ENCODE results near the gene GRHL1.
"Not testable (repeated sequence)": the region's sequence is repeated elsewhere in the genome, so short reads cannot be mapped to it uniquely, and the experiment has no call there.

GRHL1 gene

GRCh38 chr2:10009271-10009810, 57.8 kb downstream of the GRHL1 start:
- no peak for DNase-seq (ENCODE audit: low read depth, low spot score)

- peak; percentile 61 for DNase-seq (ENCODE audit: low read depth, low spot score)
These were observed 58.6 kb downstream of the GRHL1 start for GRCh38 chr2:10009811-10010781.

DNA sequence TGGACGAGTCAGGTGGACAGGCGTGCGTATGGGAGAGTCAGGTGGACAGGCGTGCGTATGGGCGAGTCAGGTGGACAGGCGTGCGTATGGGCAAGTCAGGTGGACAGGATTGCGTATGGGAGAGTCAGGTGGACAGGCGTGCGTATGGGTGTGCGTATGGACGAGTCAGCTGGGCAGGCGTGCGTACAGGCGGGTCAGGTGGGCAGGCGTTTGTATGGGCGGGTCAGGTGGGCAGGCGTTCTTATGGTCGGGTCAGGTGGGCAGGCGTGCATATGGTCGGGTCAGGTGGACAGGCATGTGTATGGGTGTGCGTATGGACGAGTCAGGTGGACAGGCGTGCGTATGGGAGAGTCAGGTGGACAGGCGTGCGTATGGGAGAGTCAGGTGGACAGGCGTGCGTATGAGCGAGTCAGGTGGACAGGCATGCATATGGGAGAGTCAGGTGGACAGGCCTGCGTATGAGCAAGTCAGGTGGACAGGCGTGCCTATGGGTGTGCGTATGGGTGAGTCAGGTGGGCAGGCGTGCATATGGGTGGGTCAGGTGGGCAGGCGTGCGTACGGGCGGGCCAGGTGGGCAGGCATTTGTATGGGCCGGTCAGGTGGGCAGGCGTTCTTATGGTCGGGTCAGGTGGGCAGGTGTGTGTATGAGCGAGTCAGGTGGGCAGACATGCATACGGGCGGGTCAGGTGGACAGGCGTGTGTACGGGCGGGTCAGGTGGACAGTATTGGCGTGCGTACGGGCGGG, 59.5 kb downstream of the GRHL1 start:
- DNase-seq (ENCODE audit: low read depth, low spot score) = not testable (repeated sequence)

- DNase-seq (ENCODE audit: low read depth, low spot score) = not testable (repeated sequence)
These were observed 60.3 kb downstream of the GRHL1 start for GRCh38 chr2:10011606-10012325.

DNA sequence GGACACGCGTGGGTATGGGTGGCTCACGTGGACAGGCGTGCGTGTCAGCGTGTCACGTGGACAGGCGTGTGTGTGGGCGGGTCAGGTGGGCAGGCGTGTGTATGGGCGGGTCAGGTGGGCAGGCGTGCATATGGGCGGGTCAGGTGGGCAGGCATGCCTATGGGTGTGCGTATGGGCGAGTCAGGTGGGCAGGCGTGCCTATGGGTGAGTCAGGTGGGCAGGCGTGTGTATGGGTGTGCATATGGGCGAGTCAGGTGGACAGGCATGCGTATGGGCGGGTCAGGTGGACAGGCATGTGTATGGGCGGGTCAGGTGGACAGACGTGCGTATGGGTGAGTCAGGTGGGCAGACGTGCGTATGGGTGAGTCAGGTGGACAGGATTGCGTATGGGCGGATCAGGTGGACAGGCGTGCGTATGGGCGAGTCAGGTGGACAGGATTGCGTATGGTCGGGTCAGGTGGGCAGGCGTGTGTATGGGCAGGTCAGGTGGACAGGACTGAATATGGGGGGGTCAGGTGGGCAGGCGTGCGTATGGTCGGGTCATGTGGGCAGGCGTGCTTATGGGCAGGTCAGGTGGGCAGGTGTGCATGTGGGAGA, 61.0 kb downstream of the GRHL1 start:
- DNase-seq (ENCODE audit: low read depth, low spot score) = not testable (repeated sequence)

DNA sequence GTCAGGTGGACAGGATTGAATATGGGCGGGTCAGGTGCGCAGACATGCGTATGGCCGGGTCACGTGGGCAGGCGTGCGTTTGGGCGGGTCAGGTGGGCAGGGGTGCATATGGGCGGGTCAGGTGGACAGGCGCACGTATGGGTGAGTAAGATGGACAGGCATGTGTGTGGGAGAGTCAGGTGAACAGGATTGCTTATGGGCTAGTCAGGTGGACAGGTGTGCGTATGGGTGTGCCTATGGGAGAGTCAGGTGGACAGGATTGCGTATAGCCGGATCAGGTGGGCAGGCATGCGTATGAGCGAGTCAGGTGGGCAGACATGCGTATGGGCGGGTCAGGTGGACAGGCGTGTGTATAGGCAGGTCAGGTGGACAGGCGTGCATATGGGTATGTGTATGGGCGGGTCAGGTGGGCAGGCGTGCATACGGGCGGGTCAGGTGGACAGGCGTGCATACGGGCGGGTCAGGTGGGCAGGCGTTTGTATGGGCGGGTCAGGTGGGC, 61.5 kb downstream of the GRHL1 start:
- DNase-seq (ENCODE audit: low read depth, low spot score) = no peak

- not testable (repeated sequence) for DNase-seq (ENCODE audit: low read depth, low spot score)
These were observed 62.3 kb downstream of the GRHL1 start for GRCh38 chr2:10013651-10014417.

GRCh38 chr2:10014418-10015190, 63.1 kb downstream of the GRHL1 start:
- no peak for DNase-seq (ENCODE audit: low read depth, low spot score)

DNA sequence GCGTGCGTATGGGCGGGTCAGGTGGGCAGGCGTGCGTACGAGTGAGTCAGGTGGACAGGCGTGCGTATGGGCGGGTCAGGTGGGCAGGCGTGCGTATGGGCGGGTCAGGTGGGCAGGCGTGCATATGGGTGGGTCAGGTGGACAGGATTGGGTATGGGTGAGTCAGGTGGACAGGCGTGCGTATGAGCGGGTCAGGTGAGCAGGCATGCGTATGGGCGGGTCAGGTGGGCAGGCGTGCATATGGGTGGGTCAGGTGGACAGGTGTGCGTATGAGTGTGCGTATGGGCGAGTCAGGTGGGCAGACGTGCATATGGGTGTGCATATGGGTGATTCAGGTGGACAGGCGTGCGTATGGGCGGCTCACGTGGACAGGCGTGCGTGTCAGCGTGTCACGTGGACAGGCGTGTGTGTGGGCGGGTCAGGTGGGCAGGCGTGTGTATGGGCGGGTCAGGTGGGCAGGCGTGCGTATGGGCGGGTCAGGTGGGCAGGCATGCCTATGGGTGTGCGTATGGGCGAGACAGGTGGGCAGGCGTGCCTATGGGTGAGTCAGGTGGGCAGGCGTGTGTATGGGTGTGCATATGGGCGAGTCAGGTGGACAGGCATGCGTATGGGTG, 64.0 kb downstream of the GRHL1 start:
- not testable (repeated sequence) for DNase-seq (ENCODE audit: low read depth, low spot score)

DNA sequence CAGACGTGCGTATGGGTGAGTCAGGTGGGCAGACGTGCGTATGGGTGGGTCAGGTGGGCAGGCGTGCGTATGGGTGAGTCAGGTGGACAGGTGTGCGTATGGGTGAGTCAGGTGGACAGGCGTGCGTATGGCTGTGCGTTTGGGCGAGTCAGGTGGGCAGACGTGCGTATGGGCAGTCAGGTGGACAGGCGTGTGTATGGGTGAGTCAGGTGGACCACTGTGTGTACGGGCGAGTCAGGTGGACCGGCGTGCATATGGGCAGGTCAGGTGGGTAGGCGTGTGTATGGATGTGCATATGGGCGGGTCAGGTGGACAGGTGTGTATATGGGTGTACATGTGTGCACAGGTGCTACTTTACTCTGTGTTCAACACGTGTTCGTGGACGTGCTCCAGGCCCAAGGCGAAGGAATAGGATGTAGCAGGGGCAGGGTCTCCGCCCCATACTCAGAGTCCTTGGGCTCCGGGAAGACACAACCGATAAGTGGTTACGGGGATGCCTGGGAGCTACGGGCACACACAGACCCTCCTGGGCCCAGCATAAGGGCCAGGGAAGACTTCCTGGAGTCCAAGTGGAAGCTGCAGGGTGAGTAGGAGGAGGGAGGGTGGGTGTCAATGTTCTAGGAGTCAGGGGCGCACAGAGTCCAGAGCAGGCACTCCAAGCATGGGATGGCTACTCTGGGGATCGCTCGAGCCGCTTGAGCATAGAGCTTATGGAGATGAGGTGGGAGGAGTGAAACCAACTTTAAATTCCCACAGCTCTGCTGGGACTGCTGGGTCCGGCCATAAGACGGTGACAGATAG, 64.7 kb downstream of the GRHL1 start:
- no peak for DNase-seq (ENCODE audit: low read depth, low spot score)

GRCh38 chr2:10016802-10017258, 65.3 kb downstream of the GRHL1 start:
- no peak for DNase-seq (ENCODE audit: low read depth, low spot score)

DNA sequence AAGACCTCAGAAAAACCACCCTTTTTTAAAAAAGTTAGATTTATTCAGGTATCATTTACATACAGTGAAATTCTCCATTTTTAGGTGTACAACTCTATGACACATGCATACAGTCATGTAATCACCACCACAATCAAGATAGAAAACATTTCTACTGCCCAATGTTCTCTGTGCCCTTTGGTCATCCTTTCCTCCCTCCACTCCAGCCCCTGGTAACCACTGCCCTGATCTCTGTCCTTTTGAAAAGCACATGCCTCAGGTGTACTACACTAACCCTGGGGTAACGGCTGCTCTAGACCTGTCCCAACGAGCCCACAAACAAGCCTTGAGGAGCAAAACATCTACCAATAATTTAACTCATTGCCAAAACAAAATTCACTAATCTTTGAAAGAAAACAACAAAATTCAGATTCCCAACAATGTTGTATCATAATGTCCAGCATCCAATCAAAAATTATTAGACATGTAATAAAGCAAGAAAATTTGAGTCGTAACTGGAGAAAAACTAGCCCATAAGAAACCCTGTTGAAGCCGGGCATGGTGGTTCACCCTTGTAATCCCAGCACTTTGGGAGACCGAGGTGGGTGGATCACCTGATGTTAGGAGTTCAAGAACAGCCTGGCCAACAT, 65.9 kb downstream of the GRHL1 start:
- no peak for DNase-seq (ENCODE audit: low read depth, low spot score)

DNA sequence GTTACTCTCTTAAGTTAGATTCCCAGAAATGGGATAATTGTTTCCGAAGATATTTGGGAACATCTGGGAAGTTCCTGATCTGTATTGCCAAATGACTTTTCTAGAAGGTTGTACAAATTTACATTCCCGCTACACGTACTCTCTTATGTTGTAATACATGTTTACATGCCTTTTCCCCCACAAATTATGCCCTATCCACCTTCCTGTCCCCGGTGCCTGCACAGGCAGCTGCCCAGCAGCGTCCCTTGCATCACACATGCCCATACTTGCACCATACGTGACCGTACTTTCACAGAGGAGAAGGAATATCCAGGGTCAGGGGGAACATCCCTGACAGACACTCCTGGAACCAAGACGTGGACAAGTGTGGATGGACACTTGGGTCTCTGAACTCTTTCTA, 67.7 kb downstream of the GRHL1 start:
- DNase-seq (ENCODE audit: low read depth, low spot score) = no peak

GRCh38 chr2:10019602-10020400, 68.3 kb downstream of the GRHL1 start:
- no peak for DNase-seq (ENCODE audit: low read depth, low spot score)

- no peak for DNase-seq (ENCODE audit: low read depth, low spot score)
These were observed 70.5 kb downstream of the GRHL1 start for GRCh38 chr2:10022041-10022421.

GRCh38 chr2:10022445-10022844, 71.0 kb downstream of the GRHL1 start:
- no peak for DNase-seq (ENCODE audit: low read depth, low spot score)

Measured in astrocyte of the hippocampus (primary cell).